Measurements from ENCODE around the gene APOD. TPM values are rescaled to one million over a fixed set of nuclear protein-coding genes. Genes with fewer than 3 reads are reported as not detected.

Gene APOD
- total and polyA plus RNA-seq, 9 donors = 19.2 to 58.9 (median 41.7) TPM

- H3K36me3 ChIP-seq (ENCODE audit: control insufficient read depth, insufficient read depth, low read length) = no peaks in the 10 kb centered on the region
- DNase-seq = no peak
- 62% methylated on average over 3 of the region's 5 CpGs for WGBS (ENCODE audit: insufficient coverage)
- no peaks in the 10 kb centered on the region for H3K9me3 ChIP-seq (replicated peaks; ENCODE audit: control insufficient read depth, low read depth, low read length)
- no peak overlapping the region for H3K27ac ChIP-seq (ENCODE audit: low read length)
- H3K4me3 ChIP-seq (ENCODE audit: low read length) = no peak overlapping the region
- H3K4me1 ChIP-seq (ENCODE audit: control insufficient read depth, insufficient read depth, low read length) = peaks cover 16% of the 10 kb centered on the region
- H3K27me3 ChIP-seq (ENCODE audit: control insufficient read depth, insufficient read depth, low read length) = peaks cover 5% of the 10 kb centered on the region
These were observed 4.1 kb upstream of the APOD start for GRCh38 chr3:195587824-195588223.

DNA sequence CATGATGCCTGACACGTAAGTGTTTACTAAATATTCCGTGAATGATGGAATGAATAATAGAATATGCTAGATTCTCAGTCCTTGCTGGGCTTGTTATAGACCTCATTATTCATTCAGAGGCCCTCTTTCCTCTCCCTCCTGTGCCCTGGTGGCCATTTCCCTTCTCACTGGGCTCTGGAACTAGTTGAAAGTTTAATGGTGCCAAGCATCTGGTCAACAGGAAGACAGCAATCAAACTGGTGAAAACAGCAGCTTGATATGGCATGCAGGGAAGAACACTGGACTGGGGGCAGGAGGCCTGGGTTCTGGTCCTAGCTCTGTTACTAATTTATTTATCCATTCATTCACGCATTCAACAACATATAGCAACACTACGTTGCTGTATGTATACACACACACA is 3.7 kb upstream of the APOD start:
- Histone ChIP-seq H3K9me3 (replicated peaks; ENCODE audit: control insufficient read depth, low read depth, low read length) (no peaks in the 10 kb centered on the region), H3K36me3 (ENCODE audit: control insufficient read depth, insufficient read depth, low read length) (no peaks in the 10 kb centered on the region), H3K4me1 (ENCODE audit: control insufficient read depth, insufficient read depth, low read length) (peaks cover 14% of the 10 kb centered on the region), H3K27ac (ENCODE audit: low read length) (no peak overlapping the region), H3K4me3 (ENCODE audit: low read length) (no peak overlapping the region), H3K27me3 (ENCODE audit: control insufficient read depth, insufficient read depth, low read length) (peaks cover 5% of the 10 kb centered on the region)
- no CpG with 5 or more reads among the region's 4 CpGs for WGBS (ENCODE audit: insufficient coverage)
- no peak for DNase-seq

- Histone ChIP-seq H3K4me3 (ENCODE audit: low read length) (no peak overlapping the region), H3K9me3 (replicated peaks; ENCODE audit: control insufficient read depth, low read depth, low read length) (no peaks in the 10 kb centered on the region), H3K36me3 (ENCODE audit: control insufficient read depth, insufficient read depth, low read length) (no peaks in the 10 kb centered on the region), H3K4me1 (ENCODE audit: control insufficient read depth, insufficient read depth, low read length) (peaks cover 16% of the 10 kb centered on the region), H3K27me3 (ENCODE audit: control insufficient read depth, insufficient read depth, low read length) (peaks cover 2% of the 10 kb centered on the region), H3K27ac (ENCODE audit: low read length) (peak overlapping the region; percentile 78)
- WGBS (ENCODE audit: insufficient coverage) = 58% methylated on average over 2 of the region's 4 CpGs
- DNase-seq = no peak
These were observed 767 bp upstream of the APOD start for GRCh38 chr3:195584543-195584870.

DNA sequence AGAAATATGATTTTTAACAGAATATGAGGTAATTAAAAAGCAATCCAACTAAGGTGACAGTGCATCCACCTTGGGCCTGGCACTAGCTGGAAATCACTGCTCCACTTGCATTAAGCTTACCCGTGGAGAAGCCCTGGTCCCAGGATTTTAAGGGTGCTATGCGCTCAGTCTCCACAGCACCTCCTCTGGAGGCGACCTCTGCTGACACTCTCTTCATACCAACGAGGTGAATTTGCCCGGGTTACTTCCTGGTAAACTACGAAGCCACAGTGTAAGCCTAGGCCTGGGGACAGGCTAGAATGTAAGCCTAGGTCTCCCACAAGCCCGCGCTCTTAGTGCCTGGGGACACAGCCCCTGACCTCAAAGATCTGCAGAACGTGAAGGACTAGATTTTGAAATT is 793 bp downstream of the APOD start:
- H3K9me3 ChIP-seq (replicated peaks; ENCODE audit: control insufficient read depth, low read depth, low read length) = no peaks in the 10 kb centered on the region
- DNase-seq = no peak
- no peaks in the 10 kb centered on the region for H3K36me3 ChIP-seq (ENCODE audit: control insufficient read depth, insufficient read depth, low read length)
- H3K4me3 ChIP-seq (ENCODE audit: low read length) = peak overlapping the region; percentile 5
- H3K27me3 ChIP-seq (ENCODE audit: control insufficient read depth, insufficient read depth, low read length) = no peaks in the 10 kb centered on the region
- 66% methylated on average over 5 of the region's 9 CpGs for WGBS (ENCODE audit: insufficient coverage)
- peaks cover 16% of the 10 kb centered on the region for H3K4me1 ChIP-seq (ENCODE audit: control insufficient read depth, insufficient read depth, low read length)
- H3K27ac ChIP-seq (ENCODE audit: low read length) = no peak overlapping the region

DNA sequence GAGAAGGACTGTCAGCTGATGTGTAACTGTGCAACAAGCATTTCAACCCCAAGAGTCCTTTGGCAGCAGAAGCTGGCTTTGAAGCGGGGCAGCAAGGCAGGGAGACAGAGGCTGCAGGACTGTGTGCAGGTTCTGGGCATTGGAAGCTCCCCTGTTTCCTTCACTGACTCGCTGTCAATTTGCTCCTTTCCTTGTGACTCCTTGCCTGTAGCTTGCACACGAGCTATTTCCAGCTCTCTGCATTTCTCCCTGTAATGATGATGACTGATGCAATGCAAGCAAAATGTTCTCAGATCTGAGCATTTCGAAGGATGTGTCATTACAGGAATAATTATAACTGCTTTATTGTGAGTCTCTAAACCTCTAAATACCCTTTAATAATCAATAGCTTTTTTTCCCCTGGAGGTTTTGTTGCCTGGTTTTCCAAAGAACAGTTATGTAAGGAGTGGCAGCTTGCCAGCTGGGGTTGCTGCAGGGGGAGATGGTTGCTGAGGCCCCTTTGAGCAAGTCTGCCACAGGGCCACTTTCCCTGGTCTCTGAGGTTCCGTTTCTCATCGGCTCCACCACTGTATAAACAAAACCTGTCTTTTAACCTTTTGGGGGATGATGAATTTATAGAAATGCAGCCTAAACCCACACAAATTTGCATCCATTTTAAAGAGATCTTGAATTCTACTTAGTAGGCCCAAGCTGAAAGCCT is 2.8 kb downstream of the APOD start:
- H3K27ac ChIP-seq (ENCODE audit: low read length) = peak overlapping the region; percentile 35
- no peaks in the 10 kb centered on the region for H3K27me3 ChIP-seq (ENCODE audit: control insufficient read depth, insufficient read depth, low read length)
- DNase-seq = peak; percentile 47
- no peak overlapping the region for H3K4me3 ChIP-seq (ENCODE audit: low read length)
- peaks cover 16% of the 10 kb centered on the region for H3K4me1 ChIP-seq (ENCODE audit: control insufficient read depth, insufficient read depth, low read length)
- H3K9me3 ChIP-seq (replicated peaks; ENCODE audit: control insufficient read depth, low read depth, low read length) = no peaks in the 10 kb centered on the region
- no peaks in the 10 kb centered on the region for H3K36me3 ChIP-seq (ENCODE audit: control insufficient read depth, insufficient read depth, low read length)
- WGBS (ENCODE audit: insufficient coverage) = 100% methylated on average over 1 of the region's 6 CpGs

DNA sequence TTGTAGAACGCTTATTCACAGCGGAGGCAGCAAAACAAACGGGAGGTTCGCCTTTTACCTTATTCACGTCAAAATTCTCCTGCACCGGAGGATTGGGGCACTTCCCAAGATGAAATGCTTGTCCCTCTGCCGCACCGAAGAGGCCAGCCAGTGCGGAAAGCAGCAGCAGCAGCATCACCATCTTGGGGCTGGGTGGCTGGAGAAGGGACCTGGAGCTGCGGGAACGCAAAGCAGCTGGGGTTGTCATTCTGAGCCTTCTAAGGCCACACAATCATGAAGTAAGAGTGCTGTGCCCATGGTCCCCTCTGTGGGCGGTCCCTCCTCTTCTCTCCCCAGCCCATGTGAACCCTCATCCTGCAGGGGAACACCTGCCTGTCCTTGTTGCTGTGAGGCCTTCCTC is 4.5 kb downstream of the APOD start:
- Histone ChIP-seq H3K4me3 (ENCODE audit: low read length) (no peak overlapping the region), H3K9me3 (replicated peaks; ENCODE audit: control insufficient read depth, low read depth, low read length) (peaks cover 4% of the 10 kb centered on the region), H3K27ac (ENCODE audit: low read length) (no peak overlapping the region), H3K27me3 (ENCODE audit: control insufficient read depth, insufficient read depth, low read length) (no peaks in the 10 kb centered on the region), H3K36me3 (ENCODE audit: control insufficient read depth, insufficient read depth, low read length) (no peaks in the 10 kb centered on the region), H3K4me1 (ENCODE audit: control insufficient read depth, insufficient read depth, low read length) (peaks cover 14% of the 10 kb centered on the region)
- 94% methylated on average over 11 of the region's 12 CpGs for WGBS (ENCODE audit: insufficient coverage)
- DNase-seq = no peak

GRCh38 chr3:195578565-195578964 is 5.2 kb downstream of the APOD start:
- peaks cover 4% of the 10 kb centered on the region for H3K9me3 ChIP-seq (replicated peaks; ENCODE audit: control insufficient read depth, low read depth, low read length)
- H3K36me3 ChIP-seq (ENCODE audit: control insufficient read depth, insufficient read depth, low read length) = no peaks in the 10 kb centered on the region
- WGBS (ENCODE audit: insufficient coverage) = 74% methylated on average over 4 of the region's 6 CpGs
- DNase-seq = no peak
- no peak overlapping the region for H3K27ac ChIP-seq (ENCODE audit: low read length)
- H3K4me1 ChIP-seq (ENCODE audit: control insufficient read depth, insufficient read depth, low read length) = peaks cover 10% of the 10 kb centered on the region
- no peak overlapping the region for H3K4me3 ChIP-seq (ENCODE audit: low read length)
- H3K27me3 ChIP-seq (ENCODE audit: control insufficient read depth, insufficient read depth, low read length) = no peaks in the 10 kb centered on the region

DNA sequence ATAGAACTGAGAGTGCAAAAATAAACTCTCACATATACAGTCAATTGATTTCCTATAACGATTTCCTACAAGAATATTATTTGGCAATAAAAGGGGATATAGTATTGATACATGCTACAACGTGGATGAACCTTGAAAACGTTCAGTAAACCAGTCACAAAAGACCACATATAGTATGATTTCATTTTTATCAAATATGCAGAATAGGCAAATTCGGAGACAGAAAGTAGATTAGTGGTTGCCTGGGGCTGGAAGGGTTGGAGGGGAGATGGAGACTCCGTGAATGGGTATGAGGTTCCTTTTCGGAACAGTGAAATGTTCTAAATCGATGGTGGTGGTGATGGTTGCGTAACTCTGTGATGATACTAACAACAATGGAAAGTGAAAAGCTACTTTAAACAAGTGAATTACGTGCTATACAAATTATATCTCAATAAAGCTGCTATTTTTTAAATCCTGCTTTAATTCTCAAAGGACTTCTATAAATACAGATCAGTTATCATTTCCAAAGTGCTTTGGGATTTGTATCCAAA is 6.0 kb downstream of the APOD start:
- Histone ChIP-seq H3K9me3 (replicated peaks; ENCODE audit: control insufficient read depth, low read depth, low read length) (peaks cover 4% of the 10 kb centered on the region), H3K36me3 (ENCODE audit: control insufficient read depth, insufficient read depth, low read length) (no peaks in the 10 kb centered on the region), H3K4me3 (ENCODE audit: low read length) (no peak overlapping the region), H3K4me1 (ENCODE audit: control insufficient read depth, insufficient read depth, low read length) (peaks cover 10% of the 10 kb centered on the region), H3K27me3 (ENCODE audit: control insufficient read depth, insufficient read depth, low read length) (no peaks in the 10 kb centered on the region), H3K27ac (ENCODE audit: low read length) (no peak overlapping the region)
- 40% methylated on average over 2 of the region's 9 CpGs for WGBS (ENCODE audit: insufficient coverage)
- no peak for DNase-seq

- no peak overlapping the region for H3K27ac ChIP-seq (ENCODE audit: low read length)
- no peaks in the 10 kb centered on the region for H3K4me1 ChIP-seq (ENCODE audit: control insufficient read depth, insufficient read depth, low read length)
- no peak for DNase-seq
- H3K9me3 ChIP-seq (replicated peaks; ENCODE audit: control insufficient read depth, low read depth, low read length) = peaks cover 4% of the 10 kb centered on the region
- no peaks in the 10 kb centered on the region for H3K27me3 ChIP-seq (ENCODE audit: control insufficient read depth, insufficient read depth, low read length)
- 46% methylated on average over 2 of the region's 8 CpGs for WGBS (ENCODE audit: insufficient coverage)
- peaks cover 4% of the 10 kb centered on the region for H3K36me3 ChIP-seq (ENCODE audit: control insufficient read depth, insufficient read depth, low read length)
- no peak overlapping the region for H3K4me3 ChIP-seq (ENCODE audit: low read length)
These were observed 9.0 kb downstream of the APOD start for GRCh38 chr3:195574497-195575304.

- Histone ChIP-seq H3K27ac (ENCODE audit: low read length) (no peak overlapping the region), H3K9me3 (replicated peaks; ENCODE audit: control insufficient read depth, low read depth, low read length) (peaks cover 4% of the 10 kb centered on the region), H3K27me3 (ENCODE audit: control insufficient read depth, insufficient read depth, low read length) (no peaks in the 10 kb centered on the region), H3K4me1 (ENCODE audit: control insufficient read depth, insufficient read depth, low read length) (no peaks in the 10 kb centered on the region), H3K4me3 (ENCODE audit: low read length) (no peak overlapping the region), H3K36me3 (ENCODE audit: control insufficient read depth, insufficient read depth, low read length) (peaks cover 4% of the 10 kb centered on the region)
- no peak for DNase-seq
- 93% methylated on average over 14 of the region's 19 CpGs for WGBS (ENCODE audit: insufficient coverage)
These were observed 9.9 kb downstream of the APOD start for GRCh38 chr3:195573611-195574496.
